Left renal cortex interstitium (tissue), 4 donors: ENCODE data around the gene NES. TPM values are rescaled to one million over a fixed set of nuclear protein-coding genes. Genes with fewer than 3 reads are reported as not detected.

Experiments
- DNase-seq, 4 donors: peaks; one replicate each; pipeline ENCODE4 v3.0.0-alpha.2; 2013; ENCODE audit warnings: low read depth in 4 of 4, low spot score in 2 of 4, missing footprints in 1 of 4
- polyA plus RNA-seq, 4 donors: library from polyadenylated mRNA; unstranded; fragments of 120-200 nt; gene quantifications; one replicate each; pipeline ENCODE4 v1.2.1, GENCODE V29; 2013; ENCODE audit not compliant: insufficient read length in 4 of 4

Gene NES
- 100 to 1,000 TPM; 144 to 165 (median 153) TPM for polyA plus RNA-seq

- DNase-seq, result no peak
These were observed at the start of gene NES for GRCh38 chr1:156676820-156677615. Gene NES, minus strand, starts transcription at chr1:156677407. Its CDS starts 143 bp downstream, at chr1:156677264.

GRCh38 chr1:156726549-156727226 is 49.5 kb upstream of the NES start:
- no peak for DNase-seq

- peak in 3 of 4 donors; percentile 74 to 85 (median 84) for DNase-seq
These were observed 48.6 kb upstream of the NES start for GRCh38 chr1:156725683-156726280.

GRCh38 chr1:156721535-156721934 is 44.3 kb upstream of the NES start:
- DNase-seq, result no peak

- DNase-seq, result no peak
These were observed 43.9 kb upstream of the NES start for GRCh38 chr1:156721131-156721530.

GRCh38 chr1:156717351-156717750 is 40.1 kb upstream of the NES start:
- no peak for DNase-seq

GRCh38 chr1:156714830-156715229 is 37.6 kb upstream of the NES start:
- no peak for DNase-seq

- no peak for DNase-seq
These were observed 35.4 kb upstream of the NES start for GRCh38 chr1:156712626-156713025.

GRCh38 chr1:156711011-156711817 is 34.0 kb upstream of the NES start:
- DNase-seq, result no peak

GRCh38 chr1:156709757-156710489 is 32.7 kb upstream of the NES start:
- DNase-seq, result no peak

- no peak for DNase-seq
These were observed 31.8 kb upstream of the NES start for GRCh38 chr1:156709031-156709430.

- DNase-seq, result no peak
These were observed 31.0 kb upstream of the NES start for GRCh38 chr1:156708218-156708661.

- DNase-seq, result no peak
These were observed 30.4 kb upstream of the NES start for GRCh38 chr1:156707417-156708217.

GRCh38 chr1:156706657-156707416 is 29.6 kb upstream of the NES start:
- no peak for DNase-seq

- DNase-seq, result peak in 2 of 4 donors; percentile 79 to 80
These were observed 28.9 kb upstream of the NES start for GRCh38 chr1:156705918-156706656.

GRCh38 chr1:156705321-156705917 is 28.2 kb upstream of the NES start, which contains the start of gene CRABP2:
Gene CRABP2, minus strand, starts transcription at chr1:156705583. Its CDS starts 137 bp downstream, at chr1:156705446.
- DNase-seq, result no peak

GRCh38 chr1:156704930-156705320 is 27.7 kb upstream of the NES start:
- no peak for DNase-seq
